CD4-positive, alpha-beta T cell treated with Interleukin-2 at 100 ng/mL for 4 hours (primary cell): Measurements from ENCODE around the gene ZMYM4.
"Not testable (repeated sequence)": the region's sequence is repeated elsewhere in the genome, so short reads cannot be mapped to it uniquely, and the experiment has no call there.

Source experiments
- DNase-seq: peaks from one replicate; pipeline ENCODE4 v3.0.0-alpha.2; 2020; ENCODE audit warnings: low spot score

The ZMYM4 gene

DNA sequence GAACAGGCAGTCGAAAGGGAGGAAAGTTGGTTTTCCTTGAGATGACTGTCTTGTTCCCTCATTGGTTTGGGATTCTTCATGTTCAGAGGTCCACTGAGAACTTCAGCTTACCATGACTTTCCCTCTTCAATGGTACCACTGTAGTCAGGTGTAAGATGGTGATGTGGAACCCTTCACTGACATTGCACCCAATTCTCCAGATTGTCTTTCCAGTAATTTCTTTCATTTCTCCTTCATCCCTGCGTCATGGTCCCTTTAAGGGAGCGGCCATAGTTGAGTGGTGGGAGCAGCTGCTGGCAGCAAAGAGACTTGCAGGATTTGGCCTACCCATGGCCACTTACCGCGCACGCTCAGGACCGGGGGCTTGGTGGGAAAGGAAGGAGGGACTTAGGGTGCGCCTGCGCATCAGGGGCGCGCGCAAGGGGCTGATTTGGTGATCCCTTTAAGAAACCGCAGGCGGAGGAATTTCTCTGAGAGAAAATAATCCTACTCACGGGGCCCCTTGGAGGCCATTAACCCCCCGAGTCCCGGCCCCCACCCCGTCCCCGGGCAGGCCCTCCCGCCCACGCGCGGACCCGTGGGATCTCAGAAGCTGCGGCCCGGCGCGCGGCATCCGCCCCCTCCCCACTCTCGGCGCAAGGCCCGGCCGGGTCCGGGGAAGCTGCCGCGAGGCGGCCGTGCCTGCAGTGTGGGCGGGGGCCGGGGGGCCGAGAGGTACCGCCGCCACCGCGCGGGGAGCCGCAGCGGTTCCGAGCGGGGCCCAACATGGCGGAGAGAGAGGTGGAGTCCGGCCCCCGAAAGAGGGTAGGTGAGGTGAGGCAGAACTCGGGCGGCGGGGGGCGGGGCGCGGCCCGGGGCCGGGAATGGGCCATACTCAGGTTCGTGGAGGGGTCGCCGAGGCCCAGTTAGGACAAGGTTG is at the start of gene ZMYM4:
ZMYM4 (plus strand) TSS at position 428 of the 919 bp plus-strand sequence; CDS start at position 766, 338 bp downstream.
- peak; percentile 94 for DNase-seq

- peak; percentile 16 for DNase-seq
Observed at GRCh38 chr1:35220976-35221375, 47.5 kb upstream of the ZMYM4 start.

DNA sequence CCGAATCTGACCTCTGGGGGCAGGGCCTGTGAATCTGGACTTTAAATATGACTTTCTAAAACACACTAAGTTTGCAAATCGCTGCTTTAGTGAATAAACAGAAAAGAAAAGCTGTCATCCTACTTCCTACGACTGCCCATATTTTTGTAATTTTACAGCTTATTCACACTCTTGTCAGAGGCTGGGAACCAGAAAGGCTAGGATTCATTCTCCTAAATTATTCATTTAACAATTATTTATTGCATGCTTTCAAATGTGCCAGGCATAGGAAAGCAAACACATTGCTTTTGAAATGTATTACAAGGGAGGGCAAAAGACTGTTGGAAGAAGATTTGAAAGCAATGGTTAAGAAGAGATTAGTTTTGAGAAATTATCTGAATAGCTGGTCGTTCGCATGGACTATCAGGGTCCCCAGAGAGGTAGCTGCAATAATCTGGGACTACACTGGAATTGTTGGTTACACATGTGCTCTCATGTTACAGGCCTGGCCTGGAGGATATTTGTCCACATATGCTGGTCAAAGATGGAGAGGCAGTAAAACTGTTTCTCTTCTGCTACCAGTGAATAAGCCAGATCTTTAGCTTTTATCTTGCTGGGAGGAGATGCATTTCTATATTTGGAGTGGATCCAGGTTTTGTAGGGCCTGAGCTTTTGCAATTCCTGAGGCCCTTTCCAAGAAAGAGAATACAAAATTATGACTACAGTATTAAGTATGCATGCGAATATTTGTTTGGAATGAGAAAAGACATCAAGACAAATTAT is 46.0 kb upstream of the ZMYM4 start:
- no peak for DNase-seq

- DNase-seq, result no peak
Observed at GRCh38 chr1:35223084-35223630, 45.4 kb upstream of the ZMYM4 start.

- DNase-seq, result no peak
Observed at GRCh38 chr1:35226546-35226945, 42.0 kb upstream of the ZMYM4 start.

DNA sequence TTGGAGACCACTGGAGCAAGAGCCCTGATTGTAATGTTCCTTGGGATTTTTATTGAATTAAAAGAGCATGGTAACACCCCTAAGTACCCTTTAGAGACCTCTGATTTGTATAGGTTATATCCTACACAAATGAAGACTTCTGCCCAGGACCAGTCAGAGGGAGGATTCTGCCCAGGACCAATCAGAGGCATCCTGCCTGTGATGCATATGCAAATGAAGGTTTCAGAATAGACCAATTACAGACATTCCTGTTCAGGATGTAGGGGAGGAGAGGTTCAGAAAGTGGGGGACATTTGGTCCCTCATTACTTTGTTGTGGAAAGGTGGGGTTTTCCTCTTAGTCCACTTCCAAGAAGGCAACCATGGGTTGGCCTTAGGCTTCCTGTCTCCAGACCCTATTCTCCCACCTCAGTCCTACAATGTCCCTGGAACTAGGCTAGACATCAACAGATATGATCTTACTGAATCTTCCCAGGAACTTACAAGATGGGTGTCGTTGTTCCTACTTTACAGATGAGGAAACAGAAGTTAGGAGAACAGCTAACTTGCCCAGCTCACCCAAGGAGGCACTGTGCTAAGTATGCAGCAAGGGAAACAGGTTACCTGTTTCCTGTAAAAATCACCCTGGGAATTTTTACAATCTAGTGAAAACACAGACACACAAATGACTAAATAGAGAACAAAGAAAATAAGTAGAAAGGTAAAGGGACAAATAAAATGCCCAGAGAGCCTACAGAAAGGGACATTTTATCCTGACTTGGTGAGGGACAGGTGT is 38.7 kb upstream of the ZMYM4 start:
- no peak for DNase-seq

DNA sequence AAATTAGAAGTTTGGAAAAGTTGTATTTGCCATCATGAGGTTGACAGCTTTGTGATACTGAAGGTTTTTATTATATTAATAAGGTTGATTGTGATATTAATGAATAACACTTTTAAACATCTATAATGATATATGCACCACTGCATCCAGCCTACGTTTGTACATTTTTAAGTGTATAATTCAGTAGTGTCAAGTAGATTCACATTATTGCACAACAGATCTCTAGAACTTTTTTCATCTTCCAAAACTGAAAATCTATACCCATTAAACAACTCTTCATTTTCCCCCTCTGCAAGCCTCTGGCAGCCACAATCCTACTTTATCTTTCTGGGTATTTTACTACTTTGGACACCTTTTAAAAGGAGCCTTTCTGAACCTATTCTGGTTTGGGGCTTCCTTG is 37.2 kb upstream of the ZMYM4 start:
- DNase-seq, result no peak

- not testable (repeated sequence) for DNase-seq
Observed at GRCh38 chr1:35236772-35237171, 31.7 kb upstream of the ZMYM4 start.

DNA sequence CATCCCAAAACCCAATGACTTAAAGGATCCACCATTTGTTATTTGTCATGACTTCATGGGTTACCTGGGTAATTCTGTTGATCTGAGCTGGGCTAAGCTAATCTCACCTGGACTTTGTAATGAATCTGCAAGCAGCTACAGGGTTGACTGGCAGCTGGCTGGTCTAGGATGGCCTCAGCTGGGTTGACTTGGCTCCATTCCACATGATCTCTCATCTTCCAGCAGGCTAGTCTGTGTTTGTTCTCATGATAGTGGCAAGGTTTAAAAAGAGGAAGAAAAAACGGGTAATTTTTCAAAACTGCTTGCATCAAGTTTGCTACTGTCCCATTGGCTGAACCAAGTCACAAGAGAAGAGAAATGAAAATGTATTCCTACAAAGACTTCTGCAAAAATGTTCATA is 24.8 kb upstream of the ZMYM4 start:
- DNase-seq, result no peak

- DNase-seq, result no peak
Observed at GRCh38 chr1:35247256-35247655, 21.3 kb upstream of the ZMYM4 start.

GRCh38 chr1:35253941-35254340 is 14.6 kb upstream of the ZMYM4 start:
- DNase-seq, result no peak

DNA sequence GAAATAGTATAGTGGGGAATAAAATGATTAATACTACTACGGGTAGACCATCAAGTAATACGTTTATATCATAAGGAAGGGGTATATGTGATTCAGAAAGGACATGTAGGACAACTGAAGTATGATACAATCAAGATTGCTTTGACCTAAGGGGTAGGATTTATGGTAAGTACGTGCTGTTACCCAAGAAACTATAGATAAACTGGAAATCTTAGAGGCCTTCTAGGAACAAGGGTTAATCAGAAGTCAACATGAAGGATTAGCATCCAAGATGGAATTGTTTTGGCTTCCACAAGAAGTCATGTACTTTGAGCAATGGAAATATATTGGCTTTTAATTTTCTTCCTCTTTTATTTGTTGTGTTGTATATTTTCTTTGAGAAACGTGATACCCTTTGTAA is 13.2 kb upstream of the ZMYM4 start:
- no peak for DNase-seq

- DNase-seq, result no peak
Observed at GRCh38 chr1:35259561-35259960, 8.9 kb upstream of the ZMYM4 start.

- DNase-seq, result no peak
Observed at GRCh38 chr1:35261412-35262120, 6.9 kb upstream of the ZMYM4 start.

DNA sequence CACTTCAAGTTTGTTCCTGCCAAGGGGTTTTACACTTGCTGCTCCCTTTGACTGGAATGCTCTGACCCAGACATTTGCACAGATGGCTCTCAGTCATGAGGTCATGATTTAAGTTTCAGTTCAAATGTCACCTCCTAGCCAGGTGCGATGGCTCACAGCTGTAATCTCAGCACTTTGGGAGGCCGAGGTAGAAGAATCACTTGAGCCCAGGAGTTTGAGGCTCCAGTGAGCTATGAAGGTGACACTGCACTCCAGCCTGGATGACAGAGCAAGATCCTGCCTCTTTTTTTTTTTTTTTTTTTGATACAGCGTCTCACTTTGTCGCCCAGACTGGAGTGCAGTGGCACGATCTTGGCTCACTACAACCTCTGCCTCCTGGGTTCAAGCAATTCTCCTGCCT is 4.5 kb upstream of the ZMYM4 start:
- DNase-seq, result no peak

DNA sequence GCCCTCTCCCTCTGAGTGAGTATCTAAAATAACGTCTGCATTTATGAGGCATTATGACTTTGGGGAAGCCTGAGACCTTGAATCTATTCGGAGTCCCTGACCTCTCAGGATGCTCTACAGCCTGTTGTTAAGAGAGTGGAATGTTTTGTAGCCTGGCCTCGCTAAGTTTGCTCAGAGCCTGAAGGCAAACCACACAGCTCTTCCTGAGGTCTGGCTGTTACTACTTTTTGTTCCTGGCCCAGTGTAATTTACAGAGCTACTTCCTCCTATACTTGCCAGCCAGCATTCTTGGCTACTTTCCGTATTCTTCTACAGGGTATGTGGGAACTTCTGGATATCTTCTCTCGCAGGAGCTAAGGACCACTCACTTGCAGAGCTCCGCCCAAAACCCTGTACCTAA is 3.6 kb upstream of the ZMYM4 start:
- no peak for DNase-seq

- no peak for DNase-seq
Observed at GRCh38 chr1:35266306-35266705, 2.2 kb upstream of the ZMYM4 start.

- DNase-seq, result no peak
Observed at GRCh38 chr1:35269201-35269988, 886 bp downstream of the ZMYM4 start.

- no peak for DNase-seq
Observed at GRCh38 chr1:35269989-35270289, 1.4 kb downstream of the ZMYM4 start.

- no peak for DNase-seq
Observed at GRCh38 chr1:35270836-35271235, 2.3 kb downstream of the ZMYM4 start.

- no peak for DNase-seq
Observed at GRCh38 chr1:35274197-35274596, 5.7 kb downstream of the ZMYM4 start.
